Neural progenitor cell (in vitro differentiated cells): Measurements from ENCODE around the gene SEL1L3. TPM values are rescaled to one million over a fixed set of nuclear protein-coding genes. Genes with fewer than 3 reads are reported as not detected.

Experiments
- DNase-seq: peaks from one replicate; pipeline ENCODE4 v3.0.0-alpha.2; 2016; ENCODE audit warnings: low spot score
- H2AFZ ChIP-seq: fragments of 200-600 bp; sonication (generic); replicated peaks from 2 replicates; pipeline ENCODE4 v1.6.1; 2016; ENCODE audit warnings: antibody characterized with exemption
- H3F3A ChIP-seq: fragments of 200-600 bp; sonication (generic); 2 replicates; pipeline ENCODE4 v1.6.1; 2016; ENCODE audit warnings: antibody characterized with exemption, low read depth
- H3K27ac ChIP-seq: fragments of 200-600 bp; sonication (generic); 2 replicates; pipeline ENCODE4 v1.5.1; 2016; ENCODE audit warnings: mild to moderate bottlenecking
- H3K27me3 ChIP-seq: fragments of 200-600 bp; sonication (generic); 2 replicates; pipeline ENCODE4 v1.6.1; 2016; ENCODE audit warnings: mild to moderate bottlenecking, moderate library complexity
- H3K36me3 ChIP-seq: fragments of 200-600 bp; sonication (generic); 2 replicates; pipeline ENCODE4 v1.5.1; 2016
- H3K4me1 ChIP-seq: fragments of 200-600 bp; sonication (generic); 2 replicates; pipeline ENCODE4 v1.6.1; 2016; ENCODE audit warnings: mixed run types
- H3K4me2 ChIP-seq: fragments of 200-600 bp; sonication (generic); 2 replicates; pipeline ENCODE4 v1.6.1; 2016
- H3K4me3 ChIP-seq: fragments of 200-600 bp; sonication (generic); 2 replicates; pipeline ENCODE4 v1.5.1; 2016
- H3K79me2 ChIP-seq: fragments of 200-600 bp; sonication (generic); 2 replicates; pipeline ENCODE4 v1.6.1; 2016; ENCODE audit warnings: low read depth
- H3K9ac ChIP-seq: fragments of 200-600 bp; sonication (generic); 2 replicates; pipeline ENCODE4 v1.6.1; 2016
- H3K9me3 ChIP-seq: fragments of 200-600 bp; sonication (generic); 2 replicates; pipeline ENCODE4 v1.5.1; 2016; ENCODE audit warnings: low read depth
- H4K20me1 ChIP-seq: fragments of 200-600 bp; sonication (generic); 2 replicates; pipeline ENCODE4 v1.6.1; 2016; ENCODE audit warnings: low read depth
- H3K27ac Mint-ChIP-seq: 3 replicates; pipeline ENCODE4 v1.8.0; 2021; ENCODE audit warnings: mixed read lengths
- H3K27me3 Mint-ChIP-seq: 2 replicates; pipeline ENCODE4 v1.8.0; 2022; ENCODE audit warnings: low read depth, mild to moderate bottlenecking, inconsistent platforms, moderate library complexity, mixed read lengths; ENCODE audit not compliant: insufficient read depth
- H3K36me3 Mint-ChIP-seq: 3 replicates; pipeline ENCODE4 v1.8.0; 2021; ENCODE audit warnings: mixed read lengths
- H3K4me1 Mint-ChIP-seq: 3 replicates; pipeline ENCODE4 v1.8.0; 2021; ENCODE audit warnings: mixed read lengths
- H3K4me3 Mint-ChIP-seq: 3 replicates; pipeline ENCODE4 v1.8.0; 2021; ENCODE audit warnings: mild to moderate bottlenecking, moderate library complexity, mixed read lengths
- H3K9me3 Mint-ChIP-seq: 3 replicates; pipeline ENCODE4 v1.8.0; 2020; ENCODE audit warnings: mixed read lengths
- CTCF ChIP-seq: fragments of 200-600 bp; sonication (generic); IDR thresholded peaks from 2 replicates; pipeline ENCODE4 v1.5.1; 2017; ENCODE audit warnings: antibody characterized with exemption, mild to moderate bottlenecking
- EZH2 ChIP-seq: fragments of 200-600 bp; sonication (generic); IDR thresholded peaks from 2 replicates; pipeline ENCODE4 v1.6.1; 2017; ENCODE audit warnings: antibody characterized with exemption, mild to moderate bottlenecking, moderate library complexity
- EZH2phosphoT487 ChIP-seq: fragments of 200-600 bp; sonication (generic); IDR thresholded peaks from 2 replicates; pipeline ENCODE4 v1.6.1; 2017; ENCODE audit warnings: antibody characterized with exemption
- total RNA-seq: library from RNA; depleted of rRNA; stranded (reverse); fragments of >200 nt; gene quantifications from 2 replicates; pipeline ENCODE4 v1.2.3, GENCODE V29; 2015; ENCODE audit warnings: low replicate concordance

SEL1L3 gene
- total RNA-seq, 1 donor from 2014 or later, result 87.2 TPM

GRCh38 chr4:25817059-25817681 is 45.6 kb downstream of the SEL1L3 start:
- Histone ChIP-seq H3K27ac (no peak overlapping the region), H2AFZ (no peak overlapping the region), H3K9me3 (no peaks in the 10 kb centered on the region), H3K27me3 (no peaks in the 10 kb centered on the region), H3F3A (peaks cover 2% of the 10 kb centered on the region), H3K4me1 (peaks cover 18% of the 10 kb centered on the region), H4K20me1 (no peaks in the 10 kb centered on the region), H3K79me2 (no peaks in the 10 kb centered on the region), H3K36me3 (no peaks in the 10 kb centered on the region), H3K4me2 (no peak overlapping the region), H3K4me3 (no peak overlapping the region), H3K9ac (no peak overlapping the region)
- Mint-ChIP-seq H3K9me3 (no peaks in the 10 kb centered on the region), H3K36me3 (peaks cover 10% of the 10 kb centered on the region), H3K27ac (no peak overlapping the region), H3K27me3 (peaks cover 9% of the 10 kb centered on the region), H3K4me3 (no peak overlapping the region), H3K4me1 (peaks cover 28% of the 10 kb centered on the region)
- DNase-seq, result no peak
- TF ChIP-seq EZH2phosphoT487, result no peak
- no peak for TF ChIP-seq EZH2
- TF ChIP-seq CTCF, result no peak

- Histone ChIP-seq H3K9me3 (no peaks in the 10 kb centered on the region), H4K20me1 (no peaks in the 10 kb centered on the region), H3K27me3 (no peaks in the 10 kb centered on the region), H3K4me1 (peaks cover 13% of the 10 kb centered on the region), H3F3A (no peaks in the 10 kb centered on the region), H3K79me2 (no peaks in the 10 kb centered on the region), H3K4me2 (no peak overlapping the region), H3K36me3 (no peaks in the 10 kb centered on the region), H3K27ac (no peak overlapping the region), H2AFZ (no peak overlapping the region), H3K9ac (no peak overlapping the region), H3K4me3 (no peak overlapping the region)
- no peak overlapping the region for H3K4me3 Mint-ChIP-seq
- H3K27ac Mint-ChIP-seq, result no peak overlapping the region
- peaks cover 9% of the 10 kb centered on the region for H3K27me3 Mint-ChIP-seq
- peaks cover 22% of the 10 kb centered on the region for H3K4me1 Mint-ChIP-seq
- H3K9me3 Mint-ChIP-seq, result no peaks in the 10 kb centered on the region
- H3K36me3 Mint-ChIP-seq, result peaks cover 10% of the 10 kb centered on the region
- DNase-seq, result no peak
- TF ChIP-seq EZH2phosphoT487 (no peak), CTCF (no peak), EZH2 (no peak)
These were observed 46.2 kb downstream of the SEL1L3 start for GRCh38 chr4:25816591-25817058.

- Histone ChIP-seq H3K4me3 (no peak overlapping the region), H3K4me1 (peaks cover 10% of the 10 kb centered on the region), H3F3A (no peaks in the 10 kb centered on the region), H3K9ac (no peak overlapping the region), H3K27me3 (no peaks in the 10 kb centered on the region), H2AFZ (no peak overlapping the region), H3K4me2 (no peak overlapping the region), H3K79me2 (no peaks in the 10 kb centered on the region), H4K20me1 (no peaks in the 10 kb centered on the region), H3K9me3 (no peaks in the 10 kb centered on the region), H3K27ac (no peak overlapping the region), H3K36me3 (no peaks in the 10 kb centered on the region)
- Mint-ChIP-seq H3K9me3 (no peaks in the 10 kb centered on the region), H3K27me3 (peaks cover 9% of the 10 kb centered on the region), H3K36me3 (peaks cover 10% of the 10 kb centered on the region), H3K4me3 (no peak overlapping the region), H3K27ac (no peak overlapping the region), H3K4me1 (peaks cover 21% of the 10 kb centered on the region)
- no peak for TF ChIP-seq CTCF
- no peak for TF ChIP-seq EZH2
- no peak for TF ChIP-seq EZH2phosphoT487
- DNase-seq, result no peak
These were observed 47.2 kb downstream of the SEL1L3 start for GRCh38 chr4:25815586-25815985.
